SU-DHL-6 (cell line): ENCODE measurements around the gene UBQLN2.

Experiments used
- H2AFZ ChIP-seq: fragments of 200-600 bp; sonication (generic); 2 replicates; pipeline ENCODE4 v1.6.1; 2014; ENCODE audit warnings: low read depth, mild to moderate bottlenecking, moderate library complexity, mixed read lengths, antibody characterized with exemption, low read length; ENCODE audit not compliant: severe bottlenecking
- H3F3A ChIP-seq: fragments of 200-600 bp; shearing (Covaris generic); 2 replicates; pipeline ENCODE4 v1.6.0; 2016; ENCODE audit warnings: antibody characterized with exemption, mild to moderate bottlenecking; ENCODE audit not compliant: insufficient read depth
- H3K27ac ChIP-seq: fragments of 200-600 bp; sonication (generic); 2 replicates; pipeline ENCODE4 v1.5.1; 2016; ENCODE audit warnings: low read depth, mild to moderate bottlenecking, low read length, moderate library complexity, mixed read lengths
- H3K27me3 ChIP-seq: fragments of 200-600 bp; sonication (generic), shearing (Covaris generic); 2 replicates; pipeline ENCODE4 v1.6.0; 2014; ENCODE audit warnings: mild to moderate bottlenecking, low read length
- H3K36me3 ChIP-seq: fragments of 200-600 bp; sonication (generic); 2 replicates; pipeline ENCODE4 v1.6.1; 2014; ENCODE audit warnings: mild to moderate bottlenecking, low read length, mixed read lengths
- H3K4me2 ChIP-seq: fragments of 300-600, 200-600 bp; shearing (Covaris generic), sonication (generic); 2 replicates; pipeline ENCODE4 v1.6.0; 2014; ENCODE audit warnings: low read length, low read depth, mild to moderate bottlenecking; ENCODE audit not compliant: poor library complexity, severe bottlenecking
- H3K4me3 ChIP-seq: fragments of 200-600 bp; sonication (generic); 2 replicates; pipeline ENCODE4 v1.5.1; 2014; ENCODE audit warnings: antibody characterized with exemption, low read length, mild to moderate bottlenecking, mixed read lengths; ENCODE audit not compliant: insufficient read depth, poor library complexity, severe bottlenecking
- H3K79me2 ChIP-seq: fragments of 200-600 bp; sonication (generic); 2 replicates; pipeline ENCODE4 v1.6.1; 2014; ENCODE audit warnings: mild to moderate bottlenecking, low read length, moderate library complexity; ENCODE audit not compliant: insufficient read depth
- H3K9ac ChIP-seq: fragments of 200-600 bp; sonication (generic); 2 replicates; pipeline ENCODE4 v1.7.0; 2014; ENCODE audit warnings: mild to moderate bottlenecking, low read length
- H3K9me2 ChIP-seq: fragments of 200-600 bp; sonication (generic); replicated peaks from 2 replicates; pipeline ENCODE4 v1.6.1; 2014; ENCODE audit warnings: low read length; ENCODE audit not compliant: insufficient read depth
- H3K9me3 ChIP-seq: fragments of 200-600 bp; sonication (generic); 2 replicates; pipeline ENCODE4 v1.6.1; 2014; ENCODE audit warnings: low read length, mixed read lengths; ENCODE audit not compliant: insufficient read depth
- H4K20me1 ChIP-seq: fragments of 200-600 bp; sonication (generic); 2 replicates; pipeline ENCODE4 v1.6.1; 2014; ENCODE audit warnings: low read depth, mild to moderate bottlenecking, antibody characterized with exemption, low read length, moderate library complexity, mixed read lengths
- EZH2phosphoT487 ChIP-seq: fragments of 200-600 bp; sonication (generic), shearing (Covaris generic); conservative IDR thresholded peaks from 2 replicates; pipeline ENCODE4 v1.6.1; 2018; ENCODE audit warnings: mild to moderate bottlenecking, antibody characterized with exemption, low read length, moderate library complexity, mixed read lengths
- TF ChIP-seq, protein P1 (sequence below): fragments of 200-600 bp; sonication (generic); IDR thresholded peaks from one replicate; pipeline ENCODE4 v1.5.1; 2017; ENCODE audit warnings: antibody characterized with exemption, mild to moderate bottlenecking, low read length, moderate library complexity; ENCODE audit not compliant: insufficient read depth, poor library complexity, severe bottlenecking

UBQLN2 gene

DNA sequence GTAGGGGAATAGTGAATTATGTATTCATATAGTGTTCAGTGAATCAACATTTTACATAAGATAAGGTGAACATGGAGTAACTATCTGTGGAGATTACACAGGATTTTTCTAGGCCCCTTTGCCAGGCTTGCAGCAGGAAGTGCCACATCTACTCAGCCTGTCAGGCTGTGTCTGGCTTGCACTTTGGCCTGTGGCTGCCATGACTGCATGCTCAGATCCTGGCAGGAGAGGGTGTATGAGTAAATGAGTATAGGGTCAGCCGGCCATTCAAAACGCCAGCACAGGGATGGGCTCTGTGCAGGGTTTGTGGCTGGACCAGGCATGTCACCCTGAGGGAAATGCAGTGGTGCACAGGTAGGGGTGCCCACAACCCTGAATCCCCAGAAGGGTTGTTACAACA, 51.9 kb downstream of the UBQLN2 start:
- H3K27ac ChIP-seq = no peak overlapping the region
- H3K4me2 ChIP-seq = no peak overlapping the region
- H2AFZ ChIP-seq = no peak overlapping the region
- no peaks in the 10 kb centered on the region for H3K27me3 ChIP-seq
- H3K79me2 ChIP-seq = no peaks in the 10 kb centered on the region
- no peaks in the 10 kb centered on the region for H3F3A ChIP-seq
- no peak overlapping the region for H3K9ac ChIP-seq
- TF ChIP-seq EZH2phosphoT487 = no peak
- TF ChIP-seq, protein P1, sequence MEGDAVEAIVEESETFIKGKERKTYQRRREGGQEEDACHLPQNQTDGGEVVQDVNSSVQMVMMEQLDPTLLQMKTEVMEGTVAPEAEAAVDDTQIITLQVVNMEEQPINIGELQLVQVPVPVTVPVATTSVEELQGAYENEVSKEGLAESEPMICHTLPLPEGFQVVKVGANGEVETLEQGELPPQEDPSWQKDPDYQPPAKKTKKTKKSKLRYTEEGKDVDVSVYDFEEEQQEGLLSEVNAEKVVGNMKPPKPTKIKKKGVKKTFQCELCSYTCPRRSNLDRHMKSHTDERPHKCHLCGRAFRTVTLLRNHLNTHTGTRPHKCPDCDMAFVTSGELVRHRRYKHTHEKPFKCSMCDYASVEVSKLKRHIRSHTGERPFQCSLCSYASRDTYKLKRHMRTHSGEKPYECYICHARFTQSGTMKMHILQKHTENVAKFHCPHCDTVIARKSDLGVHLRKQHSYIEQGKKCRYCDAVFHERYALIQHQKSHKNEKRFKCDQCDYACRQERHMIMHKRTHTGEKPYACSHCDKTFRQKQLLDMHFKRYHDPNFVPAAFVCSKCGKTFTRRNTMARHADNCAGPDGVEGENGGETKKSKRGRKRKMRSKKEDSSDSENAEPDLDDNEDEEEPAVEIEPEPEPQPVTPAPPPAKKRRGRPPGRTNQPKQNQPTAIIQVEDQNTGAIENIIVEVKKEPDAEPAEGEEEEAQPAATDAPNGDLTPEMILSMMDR = no peak
- no peak overlapping the region for H3K4me3 ChIP-seq
- no peaks in the 10 kb centered on the region for H4K20me1 ChIP-seq
- H3K9me3 ChIP-seq = no peaks in the 10 kb centered on the region
- no peaks in the 10 kb centered on the region for H3K36me3 ChIP-seq
- H3K9me2 ChIP-seq = no peaks in the 10 kb centered on the region
